CD14-positive monocyte (primary cell): ENCODE measurements around the gene CCT3. TPM values are rescaled to one million over a fixed set of nuclear protein-coding genes. Genes with fewer than 3 reads are reported as not detected.

ENCODE experiments used
- DNase-seq, 3 donors: peaks; one replicate each; pipeline ENCODE4 v3.0.0-alpha.2; 2011 to 2022
- H2AFZ ChIP-seq: 2 replicates; pipeline ENCODE4 v1.6.0; 2012; ENCODE audit warnings: mild to moderate bottlenecking, low read depth, low read length, inconsistent platforms; ENCODE audit not compliant: insufficient read depth, poor library complexity, severe bottlenecking
- H3K27ac ChIP-seq, 2 donors: 1 replicate in 1 of 2; 2 replicates in 1 of 2; pipeline ENCODE4 v1.5.1; 2012 to 2013; ENCODE audit warnings: low read length in 2 of 2, control low read depth in 1 of 2, inconsistent platforms in 1 of 2, low read depth in 1 of 2, mild to moderate bottlenecking in 1 of 2
- H3K27me3 ChIP-seq, 2 donors: one replicate each; pipeline versions ENCODE4 v1.6.0 to v1.6.1; 2011 to 2013; ENCODE audit warnings: low read length in 2 of 2; ENCODE audit not compliant: control insufficient read depth in 2 of 2, insufficient read depth in 2 of 2
- H3K36me3 ChIP-seq, 2 donors: replicated peaks in 1 of 2; 1 replicate in 1 of 2; 2 replicates in 1 of 2; pipeline versions ENCODE4 v1.5.1 to v1.6.1; 2012 to 2013; ENCODE audit warnings: low read length in 2 of 2, control low read depth in 1 of 2, inconsistent platforms in 1 of 2, mild to moderate bottlenecking in 1 of 2; ENCODE audit not compliant: insufficient read depth in 2 of 2, control insufficient read depth in 1 of 2
- H3K4me1 ChIP-seq, 2 donors: 1 replicate in 1 of 2; 2 replicates in 1 of 2; pipeline versions ENCODE4 v1.5.1 to v1.6.1; 2012 to 2013; ENCODE audit warnings: low read length in 2 of 2, control low read depth in 1 of 2, inconsistent platforms in 1 of 2, mild to moderate bottlenecking in 1 of 2, moderate library complexity in 1 of 2; ENCODE audit not compliant: insufficient read depth in 2 of 2, control insufficient read depth in 1 of 2
- H3K4me2 ChIP-seq: replicated peaks from 2 replicates; pipeline ENCODE3; 2012; ENCODE audit warnings: low read length, moderate library complexity, mild to moderate bottlenecking; ENCODE audit not compliant: poor library complexity, severe bottlenecking; ENCODE audit errors: extremely low read depth
- H3K4me3 ChIP-seq, 3 experiments: fragments of 200-600 bp in 1 of 3; sonication (generic) in 1 of 3; replicated peaks in 1 of 3; 1 replicate in 2 of 3; 2 replicates in 1 of 3; pipeline ENCODE4 v1.5.1; 2011 to 2013; ENCODE audit warnings: low read length in 3 of 3, mild to moderate bottlenecking in 3 of 3, control low read depth in 2 of 3, low read depth in 2 of 3, inconsistent platforms in 1 of 3, moderate library complexity in 1 of 3
- H3K79me2 ChIP-seq: 2 replicates; pipeline ENCODE4 v1.6.0; 2012; ENCODE audit warnings: mild to moderate bottlenecking, control low read depth, inconsistent platforms, low read length, moderate library complexity; ENCODE audit not compliant: insufficient read depth
- H3K9ac ChIP-seq: 2 replicates; pipeline ENCODE4 v1.6.0; 2017; ENCODE audit warnings: low read length, mild to moderate bottlenecking; ENCODE audit not compliant: insufficient read depth, poor library complexity, severe bottlenecking
- H3K9me3 ChIP-seq, 2 donors: replicated peaks in 1 of 2; 1 replicate in 1 of 2; 2 replicates in 1 of 2; pipeline versions ENCODE4 v1.5.1 to v1.6.1; 2012 to 2013; ENCODE audit warnings: low read length in 2 of 2, control low read depth in 1 of 2; ENCODE audit not compliant: control insufficient read depth in 1 of 2, insufficient read depth in 1 of 2
- H4K20me1 ChIP-seq: 2 replicates; pipeline ENCODE4 v1.6.0; 2012; ENCODE audit warnings: mild to moderate bottlenecking, low read length, control low read depth, moderate library complexity; ENCODE audit not compliant: insufficient read depth
- H3K27ac Mint-ChIP-seq, 7 donors: one replicate each; pipeline ENCODE4 v1.8.0; 2020; ENCODE audit warnings: mild to moderate bottlenecking in 7 of 7, mixed read lengths in 7 of 7, moderate library complexity in 6 of 7, inconsistent platforms in 2 of 7
- H3K27me3 Mint-ChIP-seq, 3 donors: one replicate each; pipeline ENCODE4 v1.8.0; 2021 to 2022; ENCODE audit warnings: low read depth in 3 of 3, mild to moderate bottlenecking in 3 of 3, mixed read lengths in 3 of 3, moderate library complexity in 3 of 3, inconsistent platforms in 1 of 3
- H3K36me3 Mint-ChIP-seq, 2 donors: one replicate each; pipeline ENCODE4 v1.8.0; 2020; ENCODE audit warnings: mixed read lengths in 2 of 2, inconsistent platforms in 1 of 2, mild to moderate bottlenecking in 1 of 2
- H3K4me1 Mint-ChIP-seq: one replicate; pipeline ENCODE4 v1.8.0; 2020; ENCODE audit warnings: mild to moderate bottlenecking, mixed read lengths
- H3K4me3 Mint-ChIP-seq, 2 donors: one replicate each; pipeline ENCODE4 v1.8.0; 2020; ENCODE audit warnings: mild to moderate bottlenecking in 2 of 2, mixed read lengths in 2 of 2, moderate library complexity in 1 of 2
- H3K9me3 Mint-ChIP-seq, 7 donors: one replicate each; pipeline ENCODE4 v1.8.0; 2020 to 2022; ENCODE audit warnings: mixed read lengths in 7 of 7, mild to moderate bottlenecking in 6 of 7, moderate library complexity in 6 of 7, inconsistent platforms in 2 of 7
- CTCF ChIP-seq: fragments of 200-600 bp; IDR thresholded peaks from one replicate; pipeline ENCODE4 v1.8.0; 2022; ENCODE audit warnings: antibody characterized with exemption, mild to moderate bottlenecking
- WGBS: methylation state at CpG from one replicate; pipeline ENCODE4 v1.1.5; 2013; ENCODE audit warnings: missing lambda C conversion rate; ENCODE audit not compliant: insufficient coverage; 5-methylcytosine and 5-hydroxymethylcytosine counted together
- intact Hi-C, 2 donors: fragments of 100-400 bp; cut with micrococcal nuclease; formaldehyde crosslinking; loops; one replicate each; pipeline versions ENCODE4 v1.15.0 to v1.15.1; 2023
- polyA plus RNA-seq, 3 donors: library from polyadenylated mRNA; depleted of rRNA in 1 of 3; unstranded in 2 of 3; stranded (reverse) in 1 of 3; fragments of 300-500 nt in 2 of 3; fragments of >200 nt in 1 of 3; fragmentation: Illumina TruSeq in 2 of 3; gene quantifications; 1 replicate in 2 of 3; 2 replicates in 1 of 3; pipeline ENCODE4 v1.2.3, GENCODE V29; 2012 to 2021

CCT3 gene
- polyA plus RNA-seq, 3 donors = 65.3 to 97.3 (median 94.8) TPM

DNA sequence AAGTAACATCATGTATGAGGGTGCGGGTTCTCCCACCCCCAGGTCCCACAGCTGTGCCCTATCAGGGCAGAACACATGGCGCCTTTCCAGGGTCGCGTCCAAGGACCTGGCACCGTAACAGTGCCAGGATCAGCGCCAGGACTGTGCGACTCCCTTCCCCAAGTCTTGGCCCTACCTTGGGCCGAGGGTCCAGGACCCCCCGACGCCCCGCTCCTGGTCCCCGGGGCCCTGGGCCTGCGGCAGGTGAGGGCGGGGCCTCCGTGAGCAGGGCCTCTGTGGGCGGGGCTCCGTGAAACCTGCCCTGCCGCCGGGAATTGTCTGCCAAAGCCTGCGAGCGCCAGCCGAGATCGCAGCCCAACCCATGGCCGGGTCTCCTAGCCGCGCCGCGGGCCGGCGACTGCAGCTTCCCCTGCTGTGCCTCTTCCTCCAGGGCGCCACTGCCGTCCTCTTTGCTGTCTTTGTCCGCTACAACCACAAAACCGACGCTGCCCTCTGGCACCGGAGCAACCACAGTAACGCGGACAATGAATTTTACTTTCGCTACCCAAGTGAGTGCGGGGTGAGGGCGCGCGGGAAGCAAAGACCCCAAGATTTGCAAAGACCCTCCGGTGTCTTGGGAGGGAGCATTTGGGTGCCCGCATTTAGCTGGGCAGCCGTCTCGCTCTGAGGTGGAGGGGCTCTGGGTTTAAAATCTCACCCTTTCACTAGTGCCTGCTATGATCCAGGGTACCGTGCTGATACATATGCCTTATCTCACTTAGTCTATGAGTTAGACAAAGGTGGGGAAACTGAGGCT lies 31.0 kb upstream of the CCT3 start, which contains the start of gene RHBG:
TSS of gene RHBG (plus strand) at position 323 of the 796 bp plus-strand sequence. CDS start at position 362, 39 bp downstream.
- Histone ChIP-seq H3K27me3 (peaks cover 0 to 42% of the 10 kb centered on the region in 2 donors), H2AFZ (peak within 1 kb of the TSS; percentile 80), H3K9me3 (no peaks in the 10 kb centered on the region), H3K27ac (no peak within 1 kb of the TSS), H4K20me1 (no peaks in the 10 kb centered on the region), H3K4me2 (peak within 1 kb of the TSS; percentile 81), H3K4me1 (peaks cover 32 to 40% of the 10 kb centered on the region in 2 donors), H3K36me3 (no peaks in the 10 kb centered on the region), H3K79me2 (no peaks in the 10 kb centered on the region), H3K4me3 (peak within 1 kb of the TSS; percentile 29 to 74 (median 39)), H3K9ac (peak within 1 kb of the TSS; percentile 39)
- TF ChIP-seq CTCF = no peak
- DNase-seq = peak; percentile 47 to 62 (median 55)
- 8% methylated on average over 43 of the region's 48 CpGs for WGBS
- peak within 1 kb of the TSS; percentile 79 to 91 for H3K4me3 Mint-ChIP-seq
- peaks cover 31% of the 10 kb centered on the region for H3K4me1 Mint-ChIP-seq
- peaks cover 0 to 3% of the 10 kb centered on the region in 2 donors for H3K36me3 Mint-ChIP-seq
- peaks cover 26 to 50% (median 35%) of the 10 kb centered on the region in 3 donors for H3K27me3 Mint-ChIP-seq
- H3K27ac Mint-ChIP-seq = peak within 1 kb of the TSS in 3 of 7 donors; percentile 7 to 62 (median 58)
- intact Hi-C loops = no loop called here
- peaks cover 0 to 3% (median 0%) of the 10 kb centered on the region in 7 donors for H3K9me3 Mint-ChIP-seq

GRCh38 chr1:156368157-156368658 lies 30.1 kb upstream of the CCT3 start:
- intact Hi-C loops = no loop called here
- Histone ChIP-seq H3K4me1 (peaks cover 32 to 40% of the 10 kb centered on the region in 2 donors), H3K4me3 (no peak overlapping the region), H3K27ac (no peak overlapping the region), H3K9ac (no peak overlapping the region), H3K79me2 (no peaks in the 10 kb centered on the region), H3K4me2 (no peak overlapping the region), H3K27me3 (peaks cover 0 to 45% of the 10 kb centered on the region in 2 donors), H2AFZ (no peak overlapping the region), H3K36me3 (no peaks in the 10 kb centered on the region), H3K9me3 (no peaks in the 10 kb centered on the region), H4K20me1 (no peaks in the 10 kb centered on the region)
- no CpG with 5 or more reads among the region's 7 CpGs for WGBS
- no peak for DNase-seq
- Mint-ChIP-seq H3K27ac (no peak overlapping the region), H3K4me3 (peak overlapping the region; percentile 37 to 91), H3K9me3 (peaks cover 0 to 3% (median 0%) of the 10 kb centered on the region in 7 donors), H3K36me3 (peaks cover 0 to 3% of the 10 kb centered on the region in 2 donors), H3K27me3 (peaks cover 26 to 56% (median 43%) of the 10 kb centered on the region in 3 donors), H3K4me1 (peaks cover 31% of the 10 kb centered on the region)
- no peak for TF ChIP-seq CTCF
